GM15510 (cell line): ENCODE data around the gene DPF3.

Source experiments
- POLR2A ChIP-seq: IDR thresholded peaks from 3 replicates; pipeline ENCODE4 v1.6.1; 2011; ENCODE audit warnings: borderline replicate concordance; ENCODE audit not compliant: insufficient read length; ENCODE audit errors: extremely low read depth

The DPF3 gene

DNA sequence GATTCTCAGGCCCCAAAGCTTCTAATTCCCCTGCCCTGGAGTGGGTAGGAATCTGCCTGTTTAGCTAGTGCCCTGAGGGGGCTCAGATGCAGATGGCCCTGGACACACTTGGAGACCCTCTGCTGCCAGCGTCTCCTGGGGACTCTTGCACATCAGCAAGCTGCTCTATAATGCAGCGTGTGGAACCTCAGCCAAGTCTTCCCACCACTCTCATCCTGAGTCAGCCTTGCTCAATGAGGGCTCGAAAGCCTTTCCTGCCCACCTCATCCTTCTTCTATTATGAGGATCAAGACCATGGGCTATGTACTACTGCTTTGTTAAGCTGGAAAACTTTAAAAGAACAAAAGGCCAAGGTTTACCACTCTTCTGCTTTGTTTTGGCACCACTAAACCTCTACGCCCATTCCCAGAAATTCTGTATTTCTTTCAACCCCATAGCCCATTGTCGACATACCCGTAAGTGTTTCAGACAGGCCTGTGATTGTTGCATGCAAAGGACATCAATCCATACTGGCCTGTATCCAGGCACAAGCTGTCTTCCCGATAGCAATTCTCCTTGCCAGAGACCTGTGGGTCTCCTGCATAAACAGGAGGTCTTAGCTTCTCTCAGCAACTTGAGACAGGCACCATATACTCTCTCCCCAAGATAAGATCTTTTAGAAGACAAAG, 246.9 kb downstream of the DPF3 start:
- no peak for TF ChIP-seq POLR2A

DNA sequence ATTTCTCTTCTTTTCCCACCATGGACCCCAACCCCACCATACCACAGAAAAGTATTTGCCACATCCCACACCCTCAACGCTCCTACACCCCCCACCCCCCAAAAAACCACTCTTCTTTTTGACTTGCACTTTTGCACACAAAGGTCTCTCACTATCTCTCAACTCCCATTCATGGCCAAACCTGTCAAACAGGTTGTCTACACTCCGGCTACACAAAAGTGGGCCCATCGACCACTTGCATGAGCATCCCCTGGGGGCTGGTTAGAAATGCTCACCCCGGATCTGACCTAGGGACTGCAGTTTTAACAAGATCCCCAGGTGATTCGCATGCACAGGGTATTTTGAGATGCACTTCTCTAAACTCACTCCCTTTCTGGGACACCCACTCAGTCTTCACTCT, 248.2 kb downstream of the DPF3 start:
- TF ChIP-seq POLR2A = no peak

DNA sequence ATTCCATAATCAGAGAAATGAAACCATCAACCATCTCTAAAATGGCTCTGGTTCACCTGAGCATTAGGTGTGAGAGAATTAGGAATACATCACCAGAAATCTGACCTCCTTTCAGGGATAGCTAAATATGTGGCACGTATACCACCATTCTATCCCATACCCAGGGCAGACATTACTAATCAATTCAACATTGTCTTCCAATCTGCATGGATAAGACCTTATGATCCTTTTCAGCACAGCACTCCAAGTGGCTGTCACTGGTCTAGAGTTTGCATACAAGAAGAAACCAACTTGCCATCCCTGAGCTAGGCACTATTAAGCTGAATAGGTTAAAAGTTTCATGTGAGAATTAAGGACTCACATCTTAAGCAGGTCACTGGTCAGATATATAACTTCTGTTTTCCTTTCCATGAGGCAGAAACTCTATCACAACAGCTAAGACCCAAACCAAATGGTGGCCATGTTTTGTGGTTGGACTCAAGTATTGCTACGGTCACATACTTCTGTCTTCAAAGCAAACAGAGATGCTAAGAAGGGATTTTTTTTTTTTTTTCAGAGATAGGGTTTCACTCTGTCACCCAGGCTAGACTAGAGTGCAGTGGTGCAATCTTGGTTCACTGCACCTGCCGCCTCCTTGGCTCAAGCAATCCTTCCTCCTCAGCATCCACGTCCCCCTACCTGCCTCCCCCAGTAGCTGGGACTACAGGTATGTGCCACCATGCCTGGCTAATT, 249.0 kb downstream of the DPF3 start:
- TF ChIP-seq POLR2A = no peak

DNA sequence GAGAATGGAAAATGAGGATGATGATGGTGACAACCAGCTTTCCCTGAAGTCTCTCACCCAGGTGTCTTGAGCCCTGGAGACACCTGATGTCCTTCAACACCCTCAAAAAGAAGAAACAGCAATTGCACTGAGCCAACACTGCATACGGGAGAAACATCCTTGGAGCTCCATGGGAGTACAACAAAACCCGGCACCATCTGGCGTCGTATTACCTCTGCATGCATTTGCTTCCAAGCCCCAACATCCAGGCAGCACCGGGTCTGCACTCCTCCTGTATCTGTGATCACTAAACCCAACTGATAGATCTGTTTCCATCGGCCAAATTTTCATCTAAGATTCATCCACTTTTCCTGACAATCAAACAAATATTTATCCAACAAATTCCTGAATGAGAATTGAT, 249.9 kb downstream of the DPF3 start:
- no peak for TF ChIP-seq POLR2A

DNA sequence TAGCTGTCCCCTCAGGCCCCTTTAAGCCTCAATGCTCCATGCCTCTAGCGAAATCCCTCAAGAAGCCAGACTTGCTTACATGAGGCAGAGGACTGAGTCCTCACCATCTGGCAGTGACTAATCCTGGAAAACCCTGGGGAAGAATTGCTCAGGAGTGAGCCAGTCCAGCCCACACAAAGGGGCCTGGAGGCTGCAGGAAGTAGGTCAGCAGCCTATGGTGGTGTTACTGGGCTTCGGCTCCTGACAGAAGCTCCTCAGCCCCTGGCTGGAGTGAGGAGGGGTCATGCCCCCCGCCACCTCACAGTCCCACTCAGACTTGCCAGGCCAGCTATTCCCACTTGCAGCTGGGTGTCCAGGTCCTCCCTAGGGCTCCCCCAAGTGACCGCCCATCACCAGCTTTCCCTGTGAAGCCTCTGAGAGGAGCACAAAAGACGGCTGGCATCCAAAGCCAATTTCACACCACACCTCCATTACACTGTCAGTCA, 250.5 kb downstream of the DPF3 start:
- TF ChIP-seq POLR2A = no peak

DNA sequence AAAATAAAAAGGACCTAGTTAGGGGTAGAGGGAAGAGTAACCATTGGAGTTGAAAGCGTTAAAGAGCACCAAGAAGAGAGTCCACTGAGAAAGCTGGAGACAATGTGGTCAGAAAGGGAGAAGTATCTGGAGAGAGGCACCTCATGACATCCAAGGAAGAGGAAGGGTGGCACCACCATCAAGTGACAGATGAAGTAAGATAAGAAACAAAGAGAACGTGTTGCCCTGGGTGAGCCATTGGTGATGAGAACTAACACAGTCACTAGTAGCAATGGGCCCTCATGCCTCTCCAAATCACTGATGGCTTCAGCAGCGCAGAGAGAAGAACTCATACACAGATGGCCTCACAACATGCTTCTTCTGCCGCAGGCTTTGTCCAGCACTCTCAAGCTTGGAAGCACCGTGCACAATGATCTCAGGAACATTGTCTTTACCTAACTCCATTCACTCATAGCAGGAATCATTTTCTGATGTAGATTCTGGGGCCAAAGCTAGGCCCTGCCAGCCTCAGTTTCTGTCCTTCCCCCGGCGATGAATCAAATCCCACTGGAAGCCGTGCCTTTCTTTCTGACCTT, 252.9 kb downstream of the DPF3 start:
- TF ChIP-seq POLR2A = no peak

DNA sequence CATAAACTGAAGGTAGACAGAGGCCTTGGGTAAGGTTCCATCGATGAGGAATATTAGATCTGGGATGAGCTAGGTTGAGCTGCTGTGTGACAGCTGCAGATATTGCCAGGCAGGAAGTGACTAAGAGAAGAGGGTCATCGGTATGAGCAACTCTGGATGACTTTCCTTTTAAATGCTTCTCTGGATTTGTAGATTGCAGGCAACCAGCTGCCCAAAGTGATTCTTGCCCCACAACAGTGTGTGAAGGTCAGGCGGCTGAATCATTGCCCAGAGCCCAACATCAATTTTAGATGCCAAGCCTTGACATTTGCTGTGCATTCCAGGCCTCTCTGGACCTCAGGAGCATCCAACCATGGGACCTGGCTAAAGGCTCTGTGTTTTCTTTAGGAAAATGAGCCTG, 255.9 kb downstream of the DPF3 start:
- no peak for TF ChIP-seq POLR2A

DNA sequence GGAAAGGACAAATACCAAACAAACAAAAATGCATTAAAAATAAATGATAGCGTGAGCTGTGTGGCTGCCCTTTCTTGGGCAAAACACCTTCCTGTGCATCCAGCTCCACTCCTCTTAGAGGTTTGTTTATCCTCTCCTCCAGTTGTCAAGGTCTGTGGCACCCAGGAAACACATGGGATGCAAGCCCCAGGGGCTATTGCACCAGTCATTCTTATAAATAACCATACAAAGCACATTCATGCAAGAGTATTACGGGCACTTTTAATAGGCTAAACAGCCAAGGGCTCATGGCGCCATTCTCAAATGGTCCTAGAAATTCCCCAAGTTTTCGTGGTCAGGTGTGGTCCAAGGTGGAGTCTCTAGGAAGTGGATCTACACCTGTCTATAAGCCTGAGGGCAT, 257.0 kb downstream of the DPF3 start:
- TF ChIP-seq POLR2A = no peak

DNA sequence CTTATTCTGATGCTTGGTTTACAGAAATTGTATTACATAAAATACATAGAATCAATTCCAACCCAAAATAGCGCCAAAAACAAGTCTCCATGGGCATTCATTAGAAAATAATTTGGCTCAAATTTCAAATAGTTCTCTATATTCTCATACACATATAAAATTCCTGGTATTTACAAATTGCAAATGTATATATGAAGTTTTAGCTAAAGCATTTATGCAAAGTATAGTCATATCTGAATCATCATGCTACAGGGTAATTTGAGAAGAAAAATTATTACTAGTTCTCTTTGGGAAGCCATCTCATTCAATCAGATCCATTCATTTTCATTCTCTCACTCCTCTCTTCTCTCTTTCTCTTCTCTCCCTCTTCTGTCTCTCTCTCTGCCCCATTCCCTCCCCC, 257.8 kb downstream of the DPF3 start:
- TF ChIP-seq POLR2A = no peak

DNA sequence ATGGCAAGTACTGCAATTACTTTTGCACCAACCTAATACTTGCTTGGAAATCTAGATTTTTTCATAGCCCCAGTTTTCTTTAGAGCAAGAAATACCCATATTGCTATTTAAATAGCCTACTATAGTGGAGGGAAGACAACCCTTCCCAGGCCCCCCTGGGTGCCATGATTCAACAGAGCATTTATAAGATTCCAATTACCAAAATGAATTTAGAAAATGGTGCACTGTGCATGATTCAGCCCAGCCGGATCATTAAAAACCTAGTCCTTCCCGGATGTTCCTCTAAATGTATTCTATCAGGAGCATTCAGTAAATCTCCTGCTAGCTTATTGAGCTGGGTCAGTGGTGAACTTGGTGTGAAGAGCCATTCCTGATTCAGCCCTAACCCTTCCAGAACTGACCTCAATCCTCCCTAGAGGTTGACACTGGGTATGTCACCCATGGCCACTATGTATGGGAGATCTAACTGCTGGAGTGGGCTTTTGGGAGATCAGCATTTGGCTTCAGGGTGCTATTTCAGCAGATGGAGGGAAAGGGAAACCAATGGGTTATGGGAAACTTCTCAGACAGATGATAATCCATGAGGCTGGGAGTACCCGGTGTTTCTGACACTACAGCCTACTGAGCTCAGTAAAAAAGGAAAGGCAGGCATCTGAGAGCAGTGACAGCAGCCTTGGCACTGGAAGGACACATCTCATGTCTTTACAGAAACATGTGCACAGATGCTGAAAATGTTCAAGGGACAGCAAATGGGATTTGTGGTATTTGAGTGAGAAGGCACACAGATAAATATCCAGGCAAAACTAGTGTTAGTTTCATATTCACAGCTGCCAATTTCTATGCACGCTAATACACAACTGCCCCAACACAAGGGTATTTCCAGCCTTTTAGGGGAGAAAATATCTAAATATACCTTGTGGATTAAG, 258.9 kb downstream of the DPF3 start:
- TF ChIP-seq POLR2A = no peak

DNA sequence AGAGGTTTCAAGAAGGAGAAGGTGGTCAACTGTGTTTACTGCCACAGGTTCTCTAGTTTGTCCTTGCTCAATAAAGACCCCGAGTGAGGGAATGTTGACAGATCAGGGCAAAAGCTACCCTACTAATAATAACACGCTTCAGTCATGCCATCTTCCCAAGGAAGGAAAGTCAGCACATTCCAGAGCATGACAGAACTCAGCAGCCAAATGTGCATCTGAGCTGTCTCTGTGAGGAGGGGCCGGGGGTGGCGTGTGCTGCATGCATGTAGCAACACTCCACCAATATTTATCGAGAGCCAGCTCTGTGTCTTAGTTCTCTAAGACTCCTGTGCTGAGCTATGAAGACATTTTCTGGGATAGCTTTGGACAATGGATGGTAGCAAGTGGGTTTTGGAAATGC, 260.4 kb downstream of the DPF3 start:
- TF ChIP-seq POLR2A = no peak

DNA sequence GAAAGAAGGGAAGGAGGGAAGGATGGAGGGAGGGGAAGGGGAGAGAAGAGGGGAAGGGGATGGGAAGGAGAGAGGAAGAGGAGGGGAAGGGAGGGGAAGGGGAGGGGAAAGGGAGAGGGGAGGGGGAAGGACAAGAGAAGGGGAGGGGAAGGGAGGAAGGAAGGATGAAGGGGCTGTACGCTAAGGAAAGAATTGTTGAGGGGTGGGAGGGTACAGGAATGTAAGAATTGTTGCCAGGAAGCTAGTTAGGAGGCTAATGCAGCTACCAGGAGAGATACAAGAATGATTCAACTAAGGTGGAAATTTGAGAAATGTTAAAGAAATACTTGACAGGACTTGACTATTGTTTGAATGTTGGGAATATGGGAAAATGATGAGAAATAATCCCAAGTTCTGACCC, 261.2 kb downstream of the DPF3 start:
- TF ChIP-seq POLR2A = no peak

DNA sequence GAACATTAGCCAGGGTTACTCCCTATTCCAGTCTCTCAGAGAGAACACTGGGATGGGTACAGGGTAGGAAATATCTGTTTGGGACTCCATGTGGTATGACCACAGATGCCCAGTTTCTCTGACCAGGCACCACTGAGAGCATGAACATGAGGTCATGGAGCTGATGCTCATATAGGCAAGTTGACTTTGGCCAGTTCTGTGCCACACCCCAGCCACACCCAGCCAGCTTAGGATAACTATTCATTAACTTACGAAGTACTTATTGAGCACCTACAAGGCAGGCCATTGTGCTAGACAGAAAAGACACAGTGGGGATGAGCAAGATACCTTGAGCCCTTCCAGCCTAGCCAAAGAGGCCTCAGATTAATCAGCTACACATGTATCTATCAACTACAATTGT, 262.5 kb downstream of the DPF3 start:
- no peak for TF ChIP-seq POLR2A

DNA sequence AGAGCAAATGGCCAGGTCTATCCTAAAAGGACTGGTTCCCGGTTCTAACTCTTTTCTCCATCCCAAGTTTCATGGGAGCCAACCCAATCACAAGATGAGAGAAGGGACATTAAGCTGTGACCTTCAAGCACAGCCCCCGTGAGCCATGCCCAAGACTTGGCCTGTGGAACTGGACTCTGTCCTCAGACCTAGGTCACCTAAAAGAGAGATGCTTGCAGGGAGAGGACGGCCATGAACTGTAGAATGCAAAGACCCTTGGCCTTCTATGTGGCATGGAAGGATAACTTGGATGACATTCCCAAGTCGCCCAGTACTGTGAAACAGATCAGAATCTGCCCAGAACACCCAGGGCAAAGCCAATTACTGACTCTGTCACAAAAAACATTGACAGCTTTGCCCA, 263.5 kb downstream of the DPF3 start:
- TF ChIP-seq POLR2A = no peak

DNA sequence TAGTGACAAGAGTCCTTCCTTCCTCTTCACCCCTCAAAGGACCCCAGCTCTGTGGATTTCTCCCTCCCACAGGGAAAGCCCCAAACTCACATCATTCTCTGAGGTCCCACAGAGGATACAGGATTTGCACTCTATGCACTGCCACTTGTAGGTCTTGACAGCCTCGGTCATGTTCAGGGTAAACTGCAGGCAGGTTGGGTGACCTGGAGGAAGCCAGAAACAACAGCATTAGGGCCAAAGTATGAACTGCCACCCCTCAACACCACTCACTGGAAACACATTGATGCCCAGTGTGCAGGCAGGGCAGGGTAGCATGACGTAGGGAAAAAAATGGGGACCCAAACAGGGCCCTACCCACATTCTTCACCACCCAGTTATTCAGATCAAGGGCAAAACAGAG, 264.4 kb downstream of the DPF3 start:
- TF ChIP-seq POLR2A = no peak

DNA sequence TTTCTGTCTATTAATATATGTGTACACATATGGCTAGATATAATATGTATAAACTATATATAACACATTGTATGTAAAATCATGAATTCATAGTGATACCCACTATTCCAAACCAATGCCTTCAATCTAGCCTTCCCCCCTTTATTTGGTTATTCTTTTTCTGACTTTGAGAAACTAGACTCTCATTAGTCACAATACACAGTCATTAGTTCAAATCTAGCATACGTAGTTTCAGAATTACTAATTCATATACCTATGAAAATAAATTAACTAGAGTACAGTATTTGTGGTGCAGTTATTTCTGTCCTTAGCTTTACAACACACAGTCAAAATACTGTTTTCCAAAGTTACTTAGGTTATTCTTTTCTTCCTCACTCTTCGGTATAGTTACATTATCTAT, 268.2 kb downstream of the DPF3 start:
- TF ChIP-seq POLR2A = no peak
